PC-9 (cell line): ENCODE measurements around the gene EMILIN3. TPM values are rescaled to one million over a fixed set of nuclear protein-coding genes. Genes with fewer than 3 reads are reported as not detected.
A peak's percentile ranks its signal among the peaks of the same experiment; 100 is the strongest.

Source experiments
- BruUV-seq: library from RNA; stranded (reverse); fragments of 400-500 nt; replicated peaks from 2 replicates; lab custom pipeline; 2021; lab: Mats Ljungman, UMichigan
- CTCF ChIA-PET: fragments of 300-600 bp; sonication (Branson Sonifier 250); formaldehyde crosslinking; loops from one replicate; lab custom pipeline; 2022; ENCODE audit warnings: antibody characterized with exemption; lab: Charles Lee
- POLR2A ChIA-PET: fragments of 300-600 bp; sonication (Branson Sonifier 250); formaldehyde crosslinking; loops from one replicate; lab custom pipeline; 2022; ENCODE audit warnings: antibody characterized with exemption; ENCODE audit not compliant: unreplicated experiment; lab: Charles Lee
- DNase-seq, 2 experiments: peaks; one replicate each; pipeline versions ENCODE4 v3.0.0 to v3.0.0-alpha.2; 2015 to 2022; ENCODE audit warnings: mixed read lengths in 1 of 2
- H2AFZ ChIP-seq: fragments of 200-600 bp; sonication (generic); 2 replicates; pipeline ENCODE4 v1.8.1; 2017; ENCODE audit warnings: antibody characterized with exemption
- H3F3A ChIP-seq: fragments of 200-600 bp; sonication (generic); 2 replicates; pipeline ENCODE4 v1.8.1; 2017; ENCODE audit warnings: antibody characterized with exemption, mild to moderate bottlenecking, low read depth; ENCODE audit not compliant: insufficient read depth
- H3K27ac ChIP-seq: fragments of 200-600 bp; sonication (generic); 2 replicates; pipeline ENCODE4 v1.6.1; 2016; ENCODE audit warnings: mixed run types
- H3K27me3 ChIP-seq: fragments of 200-600 bp; sonication (generic); 2 replicates; pipeline ENCODE4 v1.6.1; 2016; ENCODE audit warnings: low read depth, mixed run types; ENCODE audit not compliant: insufficient read depth
- H3K36me3 ChIP-seq: fragments of 200-600 bp; sonication (generic); 2 replicates; pipeline ENCODE4 v1.6.1; 2016; ENCODE audit warnings: low read depth, mixed run types
- H3K4me1 ChIP-seq: fragments of 200-600 bp; sonication (generic); replicated peaks from 2 replicates; pipeline ENCODE4 v1.6.1; 2016; ENCODE audit warnings: mixed run types; ENCODE audit not compliant: insufficient read depth
- H3K4me2 ChIP-seq: fragments of 200-600 bp; sonication (generic); 2 replicates; pipeline ENCODE4 v1.6.1; 2017; ENCODE audit warnings: mixed run types
- H3K4me3 ChIP-seq: fragments of 200-600 bp; sonication (generic); 2 replicates; pipeline ENCODE4 v1.6.1; 2016; ENCODE audit warnings: mixed run types
- H3K79me2 ChIP-seq: fragments of 200-600 bp; sonication (generic); 2 replicates; pipeline ENCODE4 v1.6.1; 2017; ENCODE audit warnings: low read depth, mixed run types
- H3K9me2 ChIP-seq: fragments of 200-600 bp; sonication (generic); 2 replicates; pipeline ENCODE4 v1.8.1; 2017; ENCODE audit warnings: mild to moderate bottlenecking; ENCODE audit not compliant: insufficient read depth
- H3K9me3 ChIP-seq: fragments of 200-600 bp; sonication (generic); 2 replicates; pipeline ENCODE4 v1.8.1; 2016; ENCODE audit warnings: low read depth; ENCODE audit not compliant: insufficient read depth
- H4K20me1 ChIP-seq: fragments of 200-600 bp; sonication (generic); 2 replicates; pipeline ENCODE4 v1.8.1; 2017; ENCODE audit not compliant: insufficient read depth
- EZH2 ChIP-seq: fragments of 200-600 bp; sonication (generic); IDR thresholded peaks from 2 replicates; pipeline ENCODE4 v1.8.0; 2017; ENCODE audit warnings: antibody characterized with exemption, low read depth
- intact Hi-C: fragments of 100-400 bp; cut with micrococcal nuclease; formaldehyde crosslinking; loops from one replicate; pipeline ENCODE4 v1.10.0; 2022; ENCODE audit not compliant: unreplicated experiment
- total RNA-seq: library from RNA; stranded (reverse); gene quantifications from 2 replicates; pipeline ENCODE4 v1.2.3, GENCODE V29; 2021
- TF ChIP-seq, protein P1 (sequence below): fragments of 200-600 bp; sonication (generic); conservative IDR thresholded peaks from 2 replicates; pipeline ENCODE4 v1.6.1; 2017; ENCODE audit warnings: mixed run types, antibody characterized with exemption, mild to moderate bottlenecking, moderate library complexity

The EMILIN3 gene
- total RNA-seq, 1 experiment from 2014 or later = not detected

- peak in 1 of 2 experiments; percentile 10 for DNase-seq
- Histone ChIP-seq H3K9me3 (no peaks in the 10 kb centered on the region), H3K9me2 (no peaks in the 10 kb centered on the region), H3K36me3 (no peaks in the 10 kb centered on the region), H3K27me3 (peaks cover 56% of the 10 kb centered on the region), H3K4me1 (no peaks in the 10 kb centered on the region), H3K79me2 (no peaks in the 10 kb centered on the region), H3K27ac (no peak overlapping the region), H3K4me3 (no peak overlapping the region), H2AFZ (no peak overlapping the region), H3F3A (no peaks in the 10 kb centered on the region), H4K20me1 (no peaks in the 10 kb centered on the region), H3K4me2 (no peak overlapping the region)
- ChIA-PET POLR2A (no interaction called here), CTCF (no interaction called here)
- intact Hi-C loops = no loop called here
- TF ChIP-seq EZH2 = no peak
- TF ChIP-seq, protein P1, sequence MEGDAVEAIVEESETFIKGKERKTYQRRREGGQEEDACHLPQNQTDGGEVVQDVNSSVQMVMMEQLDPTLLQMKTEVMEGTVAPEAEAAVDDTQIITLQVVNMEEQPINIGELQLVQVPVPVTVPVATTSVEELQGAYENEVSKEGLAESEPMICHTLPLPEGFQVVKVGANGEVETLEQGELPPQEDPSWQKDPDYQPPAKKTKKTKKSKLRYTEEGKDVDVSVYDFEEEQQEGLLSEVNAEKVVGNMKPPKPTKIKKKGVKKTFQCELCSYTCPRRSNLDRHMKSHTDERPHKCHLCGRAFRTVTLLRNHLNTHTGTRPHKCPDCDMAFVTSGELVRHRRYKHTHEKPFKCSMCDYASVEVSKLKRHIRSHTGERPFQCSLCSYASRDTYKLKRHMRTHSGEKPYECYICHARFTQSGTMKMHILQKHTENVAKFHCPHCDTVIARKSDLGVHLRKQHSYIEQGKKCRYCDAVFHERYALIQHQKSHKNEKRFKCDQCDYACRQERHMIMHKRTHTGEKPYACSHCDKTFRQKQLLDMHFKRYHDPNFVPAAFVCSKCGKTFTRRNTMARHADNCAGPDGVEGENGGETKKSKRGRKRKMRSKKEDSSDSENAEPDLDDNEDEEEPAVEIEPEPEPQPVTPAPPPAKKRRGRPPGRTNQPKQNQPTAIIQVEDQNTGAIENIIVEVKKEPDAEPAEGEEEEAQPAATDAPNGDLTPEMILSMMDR = no peak
- no TSS peak for BruUV-seq
Observed at GRCh38 chr20:41376349-41376748, 9.7 kb upstream of the EMILIN3 start.

DNA sequence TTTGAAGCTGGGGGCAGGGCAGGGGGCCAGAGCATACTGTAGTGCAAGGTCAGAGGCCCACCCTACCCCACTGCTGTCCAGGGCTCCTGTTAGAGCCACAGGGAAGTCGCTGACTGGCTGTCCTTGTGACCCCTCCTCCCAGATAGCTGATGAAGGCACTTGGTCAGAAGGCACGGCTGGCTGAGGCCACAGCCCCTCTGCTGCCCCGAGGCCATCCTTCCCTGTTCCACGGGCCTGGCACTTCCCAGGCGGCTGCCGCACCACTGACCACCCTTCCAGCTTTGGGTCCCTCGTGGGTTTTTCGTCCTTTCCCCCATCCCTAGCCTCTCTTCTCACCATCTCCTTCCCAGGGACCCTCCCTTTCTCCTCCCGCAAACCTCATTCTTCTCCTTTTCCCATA, 9.2 kb upstream of the EMILIN3 start:
- Histone ChIP-seq H2AFZ (no peak overlapping the region), H3K27me3 (peaks cover 58% of the 10 kb centered on the region), H4K20me1 (no peaks in the 10 kb centered on the region), H3K4me2 (no peak overlapping the region), H3K27ac (no peak overlapping the region), H3K9me2 (no peaks in the 10 kb centered on the region), H3K4me3 (no peak overlapping the region), H3K36me3 (no peaks in the 10 kb centered on the region), H3K9me3 (no peaks in the 10 kb centered on the region), H3K79me2 (no peaks in the 10 kb centered on the region), H3K4me1 (no peaks in the 10 kb centered on the region), H3F3A (no peaks in the 10 kb centered on the region)
- TF ChIP-seq EZH2 = no peak
- TF ChIP-seq, protein P1 = no peak
- peak in 1 of 2 experiments; percentile 30 for DNase-seq
- ChIA-PET POLR2A (no interaction called here), CTCF (no interaction called here)
- intact Hi-C loops = no loop called here
- no TSS peak for BruUV-seq

- no peaks in the 10 kb centered on the region for H3K4me1 ChIP-seq
- no peak overlapping the region for H3K4me2 ChIP-seq
- BruUV-seq = no TSS peak
- no peak overlapping the region for H3K27ac ChIP-seq
- no peaks in the 10 kb centered on the region for H3K79me2 ChIP-seq
- no peaks in the 10 kb centered on the region for H3K36me3 ChIP-seq
- H2AFZ ChIP-seq = no peak overlapping the region
- intact Hi-C loops = no loop called here
- H4K20me1 ChIP-seq = no peaks in the 10 kb centered on the region
- H3K4me3 ChIP-seq = no peak overlapping the region
- DNase-seq = peak in 1 of 2 experiments; percentile 21
- H3K9me3 ChIP-seq = no peaks in the 10 kb centered on the region
- H3K27me3 ChIP-seq = peaks cover 42% of the 10 kb centered on the region
- no peaks in the 10 kb centered on the region for H3K9me2 ChIP-seq
- H3F3A ChIP-seq = no peaks in the 10 kb centered on the region
- POLR2A ChIA-PET = interaction anchor here (0.6 kb wide), 1 partner anchor 216 kb away, joined by 3 read pairs; no protein-coding TSS in a partner anchor
- CTCF ChIA-PET = no interaction called here
- TF ChIP-seq EZH2 = no peak
- TF ChIP-seq, protein P1 = no peak
Observed at GRCh38 chr20:41373931-41374920, 7.6 kb upstream of the EMILIN3 start.
